Endothelial cell of umbilical vein (primary cell): ENCODE data around the gene SFT2D1. TPM values are rescaled to one million over a fixed set of nuclear protein-coding genes. Genes with fewer than 3 reads are reported as not detected.

Source experiments
- BruUV-seq: library from RNA; stranded (reverse); fragments of 400-500 nt; replicated peaks from 2 replicates; lab custom pipeline; 2021; lab: Mats Ljungman, UMichigan
- CTCF ChIA-PET: fragments of 300-600, 350-600 bp; sonication (Branson Sonifier 250); formaldehyde crosslinking; loops from one replicate; lab custom pipeline; 2021; ENCODE audit warnings: antibody characterized with exemption, inconsistent platforms; lab: Charles Lee
- POLR2A ChIA-PET: fragments of 300-600, 350-600 bp; sonication (Branson Sonifier 250); formaldehyde crosslinking; loops from one replicate; lab custom pipeline; 2021; ENCODE audit warnings: antibody characterized with exemption, inconsistent platforms; lab: Charles Lee
- DNase-seq: peaks from one replicate; pipeline ENCODE4 v3.0.0-alpha.2; 2011; ENCODE audit warnings: low read depth, low spot score
- FAIRE-seq: peaks from 2 replicates; lab custom pipeline; 2011; peaks lifted over from hg19 to GRCh38; lab: Jason Lieb, UNC
- H2AFZ ChIP-seq: 2 replicates; pipeline ENCODE4 v1.6.0; 2012; ENCODE audit warnings: low read depth, low read length, control low read depth, inconsistent platforms
- H3K27ac ChIP-seq: 2 replicates; pipeline ENCODE4 v1.5.1; 2011; ENCODE audit warnings: low read depth, mild to moderate bottlenecking, control low read depth, low read length, moderate library complexity; ENCODE audit not compliant: insufficient read depth
- H3K27me3 ChIP-seq, 2 experiments: 2 replicates each; pipeline versions ENCODE4 v1.6.0 to v1.6.1; 2011; ENCODE audit warnings: low read length in 2 of 2, mixed read lengths in 1 of 2; ENCODE audit not compliant: control insufficient read depth in 2 of 2, insufficient read depth in 2 of 2
- H3K36me3 ChIP-seq, 2 experiments: 2 replicates in 1 of 2; 3 replicates in 1 of 2; pipeline ENCODE4 v1.5.1; 2011; ENCODE audit warnings: low read length in 2 of 2, mild to moderate bottlenecking in 1 of 2, moderate library complexity in 1 of 2; ENCODE audit not compliant: control insufficient read depth in 2 of 2, insufficient read depth in 2 of 2; ENCODE audit errors: extremely low read depth in 1 of 2
- H3K4me1 ChIP-seq: 3 replicates; pipeline ENCODE4 v1.5.1; 2011; ENCODE audit warnings: mild to moderate bottlenecking, low read length; ENCODE audit not compliant: control insufficient read depth, insufficient read depth; ENCODE audit errors: extremely low read depth
- H3K4me2 ChIP-seq: 2 replicates; pipeline ENCODE4 v1.6.1; 2011; ENCODE audit warnings: low read length, control low read depth, mixed read lengths; ENCODE audit not compliant: insufficient read depth
- H3K4me3 ChIP-seq, 3 experiments: fragments of 200-600 bp in 1 of 3; sonication (generic), shearing (Covaris generic) in 1 of 3; replicated peaks in 1 of 3; 2 replicates each; pipeline ENCODE4 v1.5.1; 2011 to 2016; ENCODE audit warnings: control low read depth in 3 of 3, low read length in 3 of 3, mild to moderate bottlenecking in 2 of 3, inconsistent platforms in 1 of 3, low read depth in 1 of 3, moderate library complexity in 1 of 3; ENCODE audit not compliant: insufficient read depth in 1 of 3
- H3K79me2 ChIP-seq: 2 replicates; pipeline ENCODE4 v1.6.0; 2012; ENCODE audit warnings: low read length, inconsistent platforms; ENCODE audit not compliant: control insufficient read depth, insufficient read depth
- H3K9ac ChIP-seq: replicated peaks from 2 replicates; pipeline ENCODE3; 2011; ENCODE audit warnings: low read length, control low read depth; ENCODE audit not compliant: insufficient read depth; ENCODE audit errors: extremely low read depth
- H3K9me1 ChIP-seq: replicated peaks from 3 replicates; pipeline ENCODE4 v1.6.0; 2011; ENCODE audit warnings: mild to moderate bottlenecking, low read length; ENCODE audit not compliant: control insufficient read depth, insufficient read depth; ENCODE audit errors: extremely low read depth
- H3K9me3 ChIP-seq: replicated peaks from 2 replicates; pipeline ENCODE4 v1.5.1; 2012; ENCODE audit warnings: low read length, inconsistent platforms; ENCODE audit not compliant: control insufficient read depth, insufficient read depth
- H4K20me1 ChIP-seq: replicated peaks from 2 replicates; pipeline ENCODE3; 2011; ENCODE audit warnings: mild to moderate bottlenecking, low read length; ENCODE audit not compliant: control insufficient read depth, insufficient read depth; ENCODE audit errors: extremely low read depth
- EZH2 ChIP-seq: IDR thresholded peaks from 2 replicates; pipeline ENCODE4 v1.6.1; 2012; ENCODE audit warnings: borderline replicate concordance, low read depth, mild to moderate bottlenecking, moderate library complexity, low read length, inconsistent platforms; ENCODE audit not compliant: severe bottlenecking
- FOS ChIP-seq: IDR thresholded peaks from 2 replicates; pipeline ENCODE4 v1.6.1; 2011; ENCODE audit warnings: mild to moderate bottlenecking, low read length, moderate library complexity, borderline replicate concordance; ENCODE audit not compliant: insufficient read depth
- GATA2 ChIP-seq: IDR thresholded peaks from 2 replicates; pipeline ENCODE4 v1.7.0; 2011; ENCODE audit warnings: low read depth, mild to moderate bottlenecking, moderate library complexity, mixed read lengths, low read length; ENCODE audit not compliant: insufficient read length, insufficient read depth
- JUN ChIP-seq: IDR thresholded peaks from 2 replicates; pipeline ENCODE4 v1.6.1; 2011; ENCODE audit warnings: borderline replicate concordance, low read depth; ENCODE audit not compliant: insufficient read length, insufficient read depth
- MYC ChIP-seq: IDR thresholded peaks from one replicate; pipeline ENCODE4 v1.6.1; 2011; ENCODE audit warnings: mild to moderate bottlenecking, low read depth, low read length
- POLR2A ChIP-seq: IDR thresholded peaks from 2 replicates; pipeline ENCODE4 v1.6.1; 2012; ENCODE audit warnings: low read depth, mild to moderate bottlenecking, control low read depth, low read length
- POLR2AphosphoS5 ChIP-seq: IDR thresholded peaks from 2 replicates; pipeline ENCODE4 v1.6.1; 2012; ENCODE audit warnings: low read depth, mild to moderate bottlenecking, control low read depth, low read length, moderate library complexity; ENCODE audit not compliant: insufficient read depth
- dilution Hi-C: fragments of 300-500 bp; cut with MboI; formaldehyde crosslinking; loops from one replicate; pipeline ENCODE4 v1.15.0; 2019; ENCODE audit warnings: low sequenced_read_pairs; ENCODE audit not compliant: extremely low pct_ligation_motif_present
- intact Hi-C: fragments of 100-400 bp; cut with micrococcal nuclease; formaldehyde crosslinking; loops from one replicate; pipeline ENCODE4 v1.10.0; 2022
- polyA plus RNA-seq, 4 experiments: library from polyadenylated mRNA; depleted of rRNA in 3 of 4; stranded (reverse) in 3 of 4; unstranded in 1 of 4; fragments of >200 nt; gene quantifications; 2 replicates each; pipeline versions ENCODE4 v1.2.1 to v1.2.3, GENCODE V29; 2011 to 2012; ENCODE audit warnings: missing spikeins in 1 of 4
- total RNA-seq: library from RNA; stranded (reverse); gene quantifications from 2 replicates; pipeline ENCODE4 v1.2.3, GENCODE V29; 2021
- TF ChIP-seq, protein P1 (sequence below), 2 donors: IDR thresholded peaks; 1 replicate in 1 of 2; 2 replicates in 1 of 2; pipeline ENCODE4 v1.5.1; 2011; ENCODE audit warnings: low read length in 2 of 2, mild to moderate bottlenecking in 2 of 2, moderate library complexity in 2 of 2, control low read depth in 1 of 2, inconsistent platforms in 1 of 2, low read depth in 1 of 2; ENCODE audit not compliant: insufficient read depth in 1 of 2; ENCODE audit errors: extremely low read depth in 1 of 2
- TF ChIP-seq, protein P2 (sequence below): IDR thresholded peaks from 2 replicates; pipeline ENCODE4 v1.6.1; 2011; ENCODE audit not compliant: insufficient read depth, insufficient read length

Gene SFT2D1
- total and polyA plus RNA-seq, 2 donors (not counting 3 experiments of a cell fraction or from before 2014, with no cell fraction given): 22.9 to 30.6 TPM

DNA sequence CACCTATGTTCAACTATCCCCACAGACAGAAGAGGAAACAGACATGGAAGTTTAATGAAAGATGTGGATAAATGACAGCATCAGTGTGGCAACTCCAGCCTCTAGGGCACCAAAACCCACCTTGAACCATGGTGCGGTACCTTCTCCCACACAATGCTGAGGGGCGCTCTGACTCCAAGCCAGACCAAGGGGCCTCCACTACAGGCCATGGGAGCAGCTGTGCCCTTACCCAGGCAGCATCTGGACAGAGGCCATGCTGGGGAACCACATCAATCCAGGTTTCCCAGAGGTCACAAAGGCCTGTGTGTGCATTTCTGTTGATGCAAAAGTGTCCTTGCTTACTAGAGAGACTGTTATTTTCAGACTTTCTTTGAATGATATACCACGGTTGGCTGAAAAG is 38.2 kb downstream of the SFT2D1 start:
- dilution Hi-C loops (no loop called here), intact Hi-C loops (no loop called here)
- H3K9me3 ChIP-seq: no peaks in the 10 kb centered on the region
- H3K4me1 ChIP-seq: peaks cover 3% of the 10 kb centered on the region
- H3K9ac ChIP-seq: no peak overlapping the region
- DNase-seq (no peak), FAIRE-seq (no peak)
- H3K9me1 ChIP-seq: no peaks in the 10 kb centered on the region
- BruUV-seq: no TSS peak
- H3K36me3 ChIP-seq: no peaks in the 10 kb centered on the region
- H3K27ac ChIP-seq: no peak overlapping the region
- POLR2A ChIA-PET: no interaction called here
- H3K4me3 ChIP-seq: no peak overlapping the region
- no peaks in the 10 kb centered on the region for H3K79me2 ChIP-seq
- peaks cover 32 to 41% of the 10 kb centered on the region in 2 experiments for H3K27me3 ChIP-seq
- TF ChIP-seq MYC (no peak), GATA2 (no peak), POLR2A (no peak), JUN (no peak), FOS (no peak), EZH2 (no peak), POLR2AphosphoS5 (no peak)
- TF ChIP-seq, protein P1, sequence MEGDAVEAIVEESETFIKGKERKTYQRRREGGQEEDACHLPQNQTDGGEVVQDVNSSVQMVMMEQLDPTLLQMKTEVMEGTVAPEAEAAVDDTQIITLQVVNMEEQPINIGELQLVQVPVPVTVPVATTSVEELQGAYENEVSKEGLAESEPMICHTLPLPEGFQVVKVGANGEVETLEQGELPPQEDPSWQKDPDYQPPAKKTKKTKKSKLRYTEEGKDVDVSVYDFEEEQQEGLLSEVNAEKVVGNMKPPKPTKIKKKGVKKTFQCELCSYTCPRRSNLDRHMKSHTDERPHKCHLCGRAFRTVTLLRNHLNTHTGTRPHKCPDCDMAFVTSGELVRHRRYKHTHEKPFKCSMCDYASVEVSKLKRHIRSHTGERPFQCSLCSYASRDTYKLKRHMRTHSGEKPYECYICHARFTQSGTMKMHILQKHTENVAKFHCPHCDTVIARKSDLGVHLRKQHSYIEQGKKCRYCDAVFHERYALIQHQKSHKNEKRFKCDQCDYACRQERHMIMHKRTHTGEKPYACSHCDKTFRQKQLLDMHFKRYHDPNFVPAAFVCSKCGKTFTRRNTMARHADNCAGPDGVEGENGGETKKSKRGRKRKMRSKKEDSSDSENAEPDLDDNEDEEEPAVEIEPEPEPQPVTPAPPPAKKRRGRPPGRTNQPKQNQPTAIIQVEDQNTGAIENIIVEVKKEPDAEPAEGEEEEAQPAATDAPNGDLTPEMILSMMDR (IDR thresholded peaks at IDR 0.05; ENCODE audit: extremely low read depth in 1 of 2, insufficient read depth in 1 of 2, low read depth in 1 of 2, low read length in 2 of 2): no peak
- TF ChIP-seq, protein P2, sequence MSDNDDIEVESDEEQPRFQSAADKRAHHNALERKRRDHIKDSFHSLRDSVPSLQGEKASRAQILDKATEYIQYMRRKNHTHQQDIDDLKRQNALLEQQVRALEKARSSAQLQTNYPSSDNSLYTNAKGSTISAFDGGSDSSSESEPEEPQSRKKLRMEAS: no peak
- H2AFZ ChIP-seq: no peak overlapping the region
- CTCF ChIA-PET: no interaction called here
- H4K20me1 ChIP-seq: no peaks in the 10 kb centered on the region
- no peak overlapping the region for H3K4me2 ChIP-seq
